Urinary bladder (tissue), 4 donors: Measurements from ENCODE around the gene SLC22A13. TPM values are rescaled to one million over a fixed set of nuclear protein-coding genes. Genes with fewer than 3 reads are reported as not detected.
"Not testable (repeated sequence)": the region's sequence is repeated elsewhere in the genome, so short reads cannot be mapped to it uniquely, and the experiment has no call there.

ENCODE experiments used
- DNase-seq: peaks from one replicate; pipeline ENCODE4 v3.0.0-alpha.2; 2015; ENCODE audit errors: extremely low spot score
- H3K27ac ChIP-seq: one replicate; pipeline ENCODE4 v1.5.1; 2013; ENCODE audit warnings: low read depth, mild to moderate bottlenecking, moderate library complexity
- H3K36me3 ChIP-seq: one replicate; pipeline ENCODE4 v1.6.1; 2013; ENCODE audit warnings: mild to moderate bottlenecking, moderate library complexity; ENCODE audit not compliant: insufficient read depth
- H3K4me1 ChIP-seq: one replicate; pipeline ENCODE4 v1.6.1; 2013; ENCODE audit warnings: mild to moderate bottlenecking, moderate library complexity; ENCODE audit not compliant: insufficient read depth
- H3K4me3 ChIP-seq: one replicate; pipeline ENCODE4 v1.5.1; 2013; ENCODE audit warnings: low read depth, low read length
- WGBS: extraction: QIAGEN DNeasy Blood & Tissue Kit; methylation state at CpG from one replicate; pipeline ENCODE4 v1.1.7; 2013; 5-methylcytosine and 5-hydroxymethylcytosine counted together
- polyA plus RNA-seq: library from polyadenylated mRNA; stranded (reverse); fragments of 200-250 nt; gene quantifications from one replicate; pipeline ENCODE4 v1.2.3, GENCODE V29; 2013
- total RNA-seq: library from RNA; depleted of rRNA; stranded (reverse); fragments of >200 nt; gene quantifications from one replicate; pipeline ENCODE4 v1.2.3, GENCODE V29; 2014
- donor health status: healthy with polysubstance abuse.
- donor health status: healthy.

The SLC22A13 gene
- total and polyA plus RNA-seq, 2 donors = 0.58 TPM; not detected in 1

DNA sequence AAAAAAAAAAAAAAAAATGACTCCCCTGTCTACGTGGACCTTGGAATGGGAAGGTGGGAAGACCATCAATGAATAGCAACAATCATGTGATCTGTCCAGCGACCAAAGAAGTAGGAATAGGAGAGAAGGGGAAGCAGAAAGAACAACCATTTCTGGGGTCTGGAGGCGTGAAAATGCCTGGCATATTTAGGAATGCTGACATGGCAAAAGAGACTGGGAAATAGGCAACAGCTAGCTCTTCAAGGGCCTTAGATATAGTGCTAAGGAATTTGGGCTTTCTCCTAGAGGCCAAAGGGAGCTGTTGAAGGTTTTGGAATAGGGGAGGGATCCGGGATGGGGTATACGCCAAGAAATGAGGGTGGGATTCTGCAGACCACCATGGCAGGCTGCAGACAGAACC, 5.9 kb downstream of the SLC22A13 start:
- Histone ChIP-seq H3K36me3 (no peaks in the 10 kb centered on the region), H3K4me3 (no peak overlapping the region), H3K27ac (no peak overlapping the region), H3K4me1 (no peaks in the 10 kb centered on the region)
- 96% methylated on average over 5 of the region's 5 CpGs for WGBS
- DNase-seq = no peak

DNA sequence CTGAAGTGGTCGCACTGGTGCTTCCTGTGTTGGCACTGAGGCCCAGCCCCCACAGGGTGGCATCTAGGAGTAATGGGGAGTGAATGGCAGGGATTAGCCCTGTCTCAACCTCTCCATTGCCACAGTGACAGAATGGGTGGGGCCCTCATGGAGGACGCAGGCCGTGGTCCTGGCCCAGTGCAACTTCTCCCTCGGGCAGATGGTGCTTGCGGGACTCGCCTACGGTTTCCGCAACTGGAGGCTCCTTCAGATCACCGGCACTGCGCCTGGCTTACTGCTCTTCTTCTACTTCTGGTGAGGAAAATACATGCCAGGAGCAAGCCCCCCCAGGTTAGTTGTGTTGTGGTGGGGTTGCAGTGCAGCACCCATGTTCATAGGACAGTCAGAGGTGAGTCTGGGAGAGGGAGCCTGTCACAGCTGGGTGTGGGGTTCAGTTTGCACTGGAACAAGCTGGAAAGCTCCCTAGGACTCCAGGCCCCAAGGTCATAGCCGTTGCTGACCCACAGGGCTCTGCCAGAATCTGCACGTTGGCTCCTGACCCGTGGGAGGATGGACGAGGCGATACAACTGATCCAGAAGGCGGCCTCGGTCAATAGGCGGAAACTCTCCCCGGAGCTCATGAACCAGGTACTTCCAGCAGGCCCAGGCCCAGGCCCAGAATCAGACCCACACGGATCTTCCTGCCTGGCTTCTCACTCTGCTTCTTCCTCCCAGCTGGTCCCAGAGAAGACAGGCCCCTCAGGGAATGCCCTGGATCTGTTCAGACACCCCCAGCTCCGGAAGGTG, 9.4 kb downstream of the SLC22A13 start:
- Histone ChIP-seq H3K4me1 (no peaks in the 10 kb centered on the region), H3K4me3 (no peak overlapping the region), H3K27ac (no peak overlapping the region), H3K36me3 (no peaks in the 10 kb centered on the region)
- WGBS = 94% methylated on average over 21 of the region's 21 CpGs
- no peak for DNase-seq

DNA sequence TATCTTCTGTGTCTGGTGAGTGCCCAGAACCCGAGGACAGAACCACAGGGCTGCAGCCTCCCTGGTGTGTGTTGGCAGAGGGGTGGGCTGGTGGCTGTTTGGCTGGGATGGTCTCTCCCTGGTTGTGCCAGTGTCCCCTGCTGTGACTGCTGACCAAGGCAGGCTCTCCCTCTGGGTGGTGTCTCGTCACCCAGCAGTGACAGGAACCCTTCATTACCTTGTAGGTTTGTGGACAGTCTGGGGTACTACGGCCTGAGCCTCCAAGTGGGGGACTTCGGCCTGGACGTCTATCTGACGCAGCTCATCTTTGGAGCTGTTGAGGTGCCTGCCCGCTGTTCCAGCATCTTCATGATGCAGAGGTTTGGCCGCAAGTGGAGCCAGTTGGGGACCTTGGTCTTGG, 10.0 kb downstream of the SLC22A13 start:
- H3K4me3 ChIP-seq = no peak overlapping the region
- 93% methylated on average over 8 of the region's 8 CpGs for WGBS
- no peaks in the 10 kb centered on the region for H3K4me1 ChIP-seq

DNA sequence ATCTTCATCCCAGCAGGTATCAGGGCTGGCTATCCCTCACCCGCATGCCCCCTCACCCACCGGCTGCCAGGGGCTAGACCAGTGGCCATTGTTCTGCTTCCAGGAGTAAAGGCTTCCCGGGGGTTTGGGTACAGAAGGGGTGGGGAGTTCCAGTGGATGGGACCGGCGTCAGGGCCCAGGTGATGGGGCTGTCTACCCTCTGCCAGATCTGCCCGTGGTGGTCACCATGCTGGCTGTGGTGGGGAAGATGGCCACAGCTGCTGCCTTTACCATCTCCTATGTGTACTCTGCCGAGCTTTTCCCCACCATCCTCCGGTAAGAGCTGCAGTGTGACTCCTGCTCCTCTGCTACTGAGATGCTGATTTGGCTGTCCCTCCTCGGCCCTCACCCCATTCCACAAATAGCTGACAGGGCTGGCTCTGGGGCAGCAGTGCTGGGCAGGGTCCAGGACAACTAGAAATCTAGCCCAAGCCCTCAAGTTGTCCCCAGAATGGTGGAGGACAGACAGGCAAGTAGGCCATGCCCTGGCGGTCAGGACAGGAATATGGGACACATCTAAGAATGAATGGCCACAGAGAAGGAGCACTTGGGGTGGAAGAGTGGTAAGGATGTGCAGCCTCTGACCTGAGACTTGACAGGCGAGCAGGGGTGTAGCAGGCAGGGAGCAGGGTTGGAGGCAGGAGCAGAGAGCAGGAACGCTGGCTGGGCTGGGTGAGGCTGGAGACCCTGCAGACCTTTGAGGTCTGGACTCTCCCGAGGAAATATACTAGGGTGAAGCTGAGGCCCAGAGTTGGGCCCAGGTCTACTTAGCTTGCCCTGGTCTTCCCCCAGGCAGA, 10.7 kb downstream of the SLC22A13 start:
- Histone ChIP-seq H3K4me1 (no peaks in the 10 kb centered on the region), H3K27ac (no peak overlapping the region), H3K4me3 (no peak overlapping the region), H3K36me3 (no peaks in the 10 kb centered on the region)
- WGBS = 94% methylated on average over 13 of the region's 13 CpGs
- DNase-seq = no peak

More for the DNA sequence above, 10.0 kb downstream of the SLC22A13 start:
- no peak for DNase-seq
- H3K27ac ChIP-seq = no peak overlapping the region
- H3K36me3 ChIP-seq = no peaks in the 10 kb centered on the region

DNA sequence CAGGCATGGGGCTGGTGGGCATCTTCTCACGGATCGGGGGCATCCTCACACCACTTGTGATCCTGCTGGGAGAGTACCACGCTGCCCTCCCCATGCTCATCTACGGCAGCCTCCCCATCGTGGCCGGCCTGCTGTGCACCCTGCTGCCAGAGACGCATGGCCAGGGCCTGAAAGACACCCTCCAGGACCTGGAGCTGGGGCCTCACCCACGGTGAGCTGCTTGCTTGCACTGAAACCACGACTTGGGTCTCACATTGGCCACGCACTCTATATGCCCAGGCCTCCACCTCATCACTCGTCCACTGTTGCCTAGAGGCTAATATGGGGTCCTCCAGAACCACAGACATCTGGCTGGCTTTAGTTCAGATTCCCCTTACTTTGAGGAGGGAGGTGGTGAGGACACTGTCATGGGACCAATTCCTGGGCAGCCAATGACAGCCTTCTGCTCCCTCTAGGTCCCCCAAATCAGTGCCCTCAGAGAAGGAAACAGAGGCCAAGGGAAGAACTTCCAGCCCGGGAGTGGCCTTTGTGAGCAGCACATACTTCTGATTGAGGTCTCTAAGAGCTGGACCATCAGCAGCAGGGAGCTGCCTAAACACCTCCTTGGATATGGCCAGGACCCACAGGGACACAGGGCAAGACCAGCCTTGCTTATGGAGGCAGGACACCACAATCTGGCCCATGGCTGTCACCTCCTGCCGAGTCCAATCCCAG, 11.5 kb downstream of the SLC22A13 start:
- DNase-seq = no peak
- WGBS = 93% methylated on average over 13 of the region's 13 CpGs
- no peak overlapping the region for H3K27ac ChIP-seq
- H3K4me1 ChIP-seq = no peaks in the 10 kb centered on the region
- no peaks in the 10 kb centered on the region for H3K36me3 ChIP-seq
- no peak overlapping the region for H3K4me3 ChIP-seq

DNA sequence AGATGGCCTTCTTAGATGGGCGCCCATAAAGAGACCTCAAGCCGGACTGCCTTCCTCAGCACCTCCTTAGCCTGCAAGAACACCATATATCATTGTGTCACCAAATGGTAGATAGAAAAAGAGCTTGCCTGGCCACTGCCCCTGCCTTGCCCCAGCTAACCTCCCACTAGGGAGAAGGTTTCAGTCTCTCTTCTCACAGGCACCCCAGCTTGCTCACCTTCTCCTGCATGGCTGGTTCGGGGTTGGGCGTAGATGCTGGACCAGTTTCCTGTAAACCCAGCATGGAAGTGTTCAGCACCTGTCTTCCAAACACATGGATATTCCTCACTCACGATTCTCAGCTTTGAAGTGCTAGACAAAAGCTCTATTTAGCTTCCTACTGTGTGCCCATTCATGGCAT, 13.2 kb downstream of the SLC22A13 start:
- DNase-seq = no peak
- WGBS = 89% methylated on average over 5 of the region's 5 CpGs

DNA sequence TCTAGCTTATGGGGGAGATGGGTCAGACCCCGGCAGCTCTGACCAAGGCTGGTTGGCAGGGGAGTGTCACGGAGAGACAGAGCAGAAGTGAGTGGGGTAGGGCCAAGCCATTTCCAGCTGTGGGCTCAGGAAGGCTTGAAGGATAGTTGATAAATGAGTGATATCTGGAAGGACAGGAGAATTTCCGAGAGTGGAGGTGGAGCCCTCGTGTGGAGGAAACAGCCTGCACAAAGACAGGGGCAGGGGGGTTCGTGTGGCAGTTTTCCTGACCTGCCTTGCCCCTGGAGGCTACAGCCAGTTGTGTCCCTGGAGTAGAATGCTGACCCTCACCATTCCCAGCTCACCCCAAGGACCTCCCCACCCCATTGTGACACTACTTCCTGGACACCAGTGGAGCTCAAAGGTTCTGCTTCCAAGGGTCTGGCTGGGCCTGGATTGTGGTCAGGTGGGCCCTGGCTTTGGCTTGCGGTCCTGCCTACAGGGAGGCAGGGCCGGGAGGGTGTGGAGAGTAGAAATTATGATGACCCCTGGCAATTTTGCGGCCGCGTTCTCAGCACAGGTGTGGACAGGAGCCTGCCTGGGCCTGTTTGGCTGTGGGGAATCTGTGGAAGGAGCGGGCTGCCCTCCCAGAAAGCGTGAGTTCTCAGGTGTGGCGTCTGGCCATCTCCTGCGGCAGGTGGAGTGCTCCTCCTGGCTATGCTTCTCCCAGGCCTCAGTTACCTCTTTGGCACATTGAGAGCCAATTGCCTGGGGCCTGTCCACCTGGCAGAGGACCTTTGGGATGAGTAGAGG, 16.5 kb downstream of the SLC22A13 start, which contains the start of gene SLC22A14:
SLC22A14 (plus strand) TSS at position 400 of the 792 bp plus-strand sequence. CDS start 23,733 bp downstream, outside the sequence.
- no peak for DNase-seq
- WGBS = 90% methylated on average over 14 of the region's 14 CpGs
- no peak within 1 kb of the TSS for H3K27ac ChIP-seq

More for the DNA sequence above, 13.2 kb downstream of the SLC22A13 start:
- Histone ChIP-seq H3K4me1 (no peaks in the 10 kb centered on the region), H3K4me3 (no peak overlapping the region), H3K36me3 (no peaks in the 10 kb centered on the region), H3K27ac (no peak overlapping the region)

DNA sequence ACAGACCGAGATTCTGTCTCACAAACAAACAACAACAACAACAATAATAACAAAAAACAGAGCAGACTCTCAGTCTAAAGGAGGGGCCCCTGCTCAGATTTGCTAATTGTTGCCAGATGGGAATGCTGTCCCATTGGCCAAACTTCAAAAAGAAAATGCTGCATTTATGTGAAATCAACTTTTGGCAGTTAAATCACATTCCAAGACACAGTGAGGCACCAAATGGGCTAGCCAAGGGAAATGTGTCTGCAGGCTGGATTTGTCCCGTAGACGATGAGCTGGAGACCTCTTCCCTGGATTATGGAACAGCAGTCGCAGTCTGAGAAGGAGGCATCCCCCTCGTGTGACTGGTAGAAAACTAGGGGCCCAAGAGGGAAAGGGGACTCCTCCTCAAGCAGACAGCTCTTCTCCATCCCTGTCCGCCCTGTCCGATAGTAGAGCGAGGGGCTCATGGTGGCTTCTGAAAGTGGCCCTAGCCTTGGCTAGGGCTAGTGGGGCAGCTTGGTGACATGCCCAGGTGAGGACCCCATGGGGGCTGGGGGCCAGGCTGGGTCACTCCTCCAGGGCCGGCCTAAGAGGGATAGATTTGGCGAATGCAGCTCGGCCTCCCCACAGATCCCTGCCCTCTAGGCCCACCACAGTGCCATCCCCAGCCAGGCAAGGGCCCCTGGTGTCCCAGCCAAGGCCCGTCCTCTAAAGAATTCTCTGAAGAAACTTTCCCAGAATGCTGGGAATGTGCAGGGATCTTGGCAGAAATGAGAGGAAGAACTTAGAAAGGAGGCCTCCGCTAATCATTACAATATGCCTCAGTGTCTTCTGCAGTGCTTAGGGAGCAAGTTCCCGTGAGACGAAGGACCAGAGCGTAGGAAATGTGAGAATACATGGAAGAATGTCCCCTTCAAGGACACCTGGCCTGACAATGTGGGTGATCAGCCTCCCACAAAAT, 18.5 kb downstream of the SLC22A13 start:
- WGBS = 78% methylated on average over 16 of the region's 16 CpGs
- Histone ChIP-seq H3K36me3 (no peaks in the 10 kb centered on the region), H3K27ac (no peak overlapping the region), H3K4me3 (no peak overlapping the region), H3K4me1 (no peaks in the 10 kb centered on the region)
- DNase-seq = no peak

More for the DNA sequence above, 16.5 kb downstream of the SLC22A13 start, which contains the start of gene SLC22A14:
- H3K4me3 ChIP-seq = no peak within 1 kb of the TSS
- no peaks in the 10 kb centered on the region for H3K36me3 ChIP-seq
- H3K4me1 ChIP-seq = no peaks in the 10 kb centered on the region

DNA sequence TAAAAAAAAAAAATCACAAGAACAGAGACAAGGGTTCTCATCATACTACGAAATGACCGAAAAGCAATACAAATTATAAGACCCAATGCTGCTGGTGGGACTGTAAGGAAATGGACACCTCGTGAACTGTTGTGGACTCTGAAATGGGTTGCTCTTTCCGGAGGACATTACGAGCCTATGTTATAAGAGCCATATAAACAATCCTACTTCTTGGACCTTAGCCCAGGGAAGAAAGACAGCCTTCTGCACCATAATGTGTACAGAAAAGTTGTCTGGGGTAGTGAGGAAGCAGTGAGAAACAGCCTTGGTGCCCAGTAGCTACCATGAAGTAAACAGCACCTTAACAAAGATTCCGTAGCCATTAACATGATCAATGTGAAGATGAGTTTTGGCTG, 19.1 kb downstream of the SLC22A13 start:
- Histone ChIP-seq H3K27ac (no peak overlapping the region), H3K4me3 (no peak overlapping the region), H3K4me1 (no peaks in the 10 kb centered on the region), H3K36me3 (no peaks in the 10 kb centered on the region)
- 67% methylated on average over 6 of the region's 6 CpGs for WGBS
- no peak for DNase-seq

DNA sequence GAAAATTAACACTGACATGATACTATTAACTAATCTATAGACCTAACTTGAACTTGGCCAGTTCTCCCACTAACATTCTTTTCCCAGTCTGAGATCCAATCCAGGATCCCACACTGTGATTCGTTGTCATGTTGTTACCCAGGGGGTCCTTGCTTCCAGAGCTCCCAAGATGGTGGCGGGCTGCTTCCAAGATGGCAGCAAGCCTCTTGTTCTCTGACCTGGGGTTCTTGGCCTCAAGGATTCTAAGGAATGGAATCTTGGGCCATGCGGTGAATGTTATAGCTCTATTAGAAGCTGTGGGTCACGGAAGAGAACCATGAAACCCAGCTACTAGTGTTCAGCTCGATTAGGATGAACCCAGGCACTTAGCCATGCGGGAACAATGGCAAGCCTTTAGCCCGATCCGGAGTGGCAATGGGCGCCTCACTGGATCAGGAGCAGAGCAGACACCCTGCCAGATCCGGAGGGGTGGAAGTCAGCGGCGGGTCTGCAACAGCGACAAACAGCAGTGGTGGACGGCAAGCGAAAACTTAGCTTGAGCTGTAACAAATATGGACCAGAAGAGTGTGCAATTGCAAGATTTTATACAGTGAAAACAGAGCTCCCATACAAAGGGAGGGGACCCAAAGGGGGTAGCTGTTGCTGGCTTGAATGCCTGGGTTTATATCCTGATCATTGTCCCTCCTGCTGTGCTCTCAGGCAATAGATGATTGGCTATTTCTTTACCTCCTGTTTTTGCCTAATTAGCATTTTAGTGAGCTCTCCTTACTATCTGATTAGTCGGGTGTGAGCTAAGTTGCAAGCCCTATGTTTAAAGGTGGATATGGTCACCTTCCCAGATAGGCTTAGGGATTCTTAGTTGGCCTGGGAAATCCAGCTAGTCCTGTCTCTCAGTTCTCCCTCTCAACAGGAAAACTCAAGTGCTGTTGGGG, 23.9 kb downstream of the SLC22A13 start:
- not testable (repeated sequence) for H3K4me1 ChIP-seq, H3K4me3 ChIP-seq, DNase-seq, H3K36me3 ChIP-seq, H3K27ac ChIP-seq
- 96% methylated on average over 16 of the region's 16 CpGs for WGBS

DNA sequence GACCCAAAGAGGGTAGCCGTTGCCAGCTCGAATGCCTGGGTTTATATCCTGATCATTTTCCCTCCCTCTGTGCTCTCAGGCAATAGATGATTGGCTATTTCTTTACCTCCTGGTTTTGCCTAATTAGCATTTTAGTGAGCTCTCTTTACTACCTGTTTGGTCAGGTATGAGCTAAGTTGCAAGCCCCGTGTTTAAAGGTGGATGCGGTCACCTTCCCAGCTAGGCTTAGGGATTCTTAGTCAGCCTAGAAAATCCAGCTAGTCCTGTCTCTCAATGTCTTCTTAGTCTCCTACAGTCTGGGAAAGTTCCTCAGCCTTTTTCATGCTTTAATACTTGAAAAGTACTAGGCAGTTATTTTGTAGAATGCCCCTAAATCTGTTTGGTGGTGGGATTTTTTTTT, 31.4 kb downstream of the SLC22A13 start:
- H3K27ac ChIP-seq, H3K4me1 ChIP-seq, DNase-seq, H3K4me3 ChIP-seq, H3K36me3 ChIP-seq: not testable (repeated sequence)
- WGBS = 67% methylated on average over 4 of the region's 4 CpGs
